ENCODE data around the gene CDT1. TPM values are rescaled to one million over a fixed set of nuclear protein-coding genes. Genes with fewer than 3 reads are reported as not detected.

CDT1 gene
- polyA plus RNA-seq, 1 of the 3 experiments (the other 2 are of a cell fraction), result 6.1 TPM

- Histone ChIP-seq H4K20me1 (ENCODE audit: insufficient read depth) (peaks cover 97% of the 10 kb centered on the region), H3K27me3 (ENCODE audit: insufficient read depth) (no peaks in the 10 kb centered on the region), H3K9ac (no peak overlapping the region), H3K4me3 (ENCODE audit: low read depth in 2 of 2, low read length in 1 of 2) (no peak overlapping the region), H3K4me2 (no peak overlapping the region), H3K27ac (ENCODE audit: low read depth in 2 of 2, low read length in 1 of 2) (no peak overlapping the region), H3K79me2 (ENCODE audit: insufficient read depth) (peaks cover 97% of the 10 kb centered on the region), H2AFZ (ENCODE audit: low read depth) (no peak overlapping the region), H3F3A (replicated peaks; ENCODE audit: insufficient read depth) (no peaks in the 10 kb centered on the region), H3K9me3 (no peaks in the 10 kb centered on the region), H3K4me1 (ENCODE audit: control insufficient read depth in 1 of 2, insufficient read depth in 2 of 2, low read depth in 1 of 2, low read length in 1 of 2) (peaks cover 0 to 10% of the 10 kb centered on the region in 2 experiments; a peak in 1 of 4 replicates), H3K36me3 (replicated peaks in 1 of 2; ENCODE audit: control insufficient read depth in 1 of 2, insufficient read depth in 2 of 2, low read length in 1 of 2) (peaks cover 0 to 3% of the 10 kb centered on the region in 2 experiments), H3K9me2 (no peaks in the 10 kb centered on the region)
- 64% methylated on average over 8 of the region's 11 CpGs for WGBS (ENCODE audit: low lambda C conversion rate)
- ChIA-PET CTCF (interaction anchor here (1.1 to 30.9 kb wide), 3 partner anchors 5 to 21 kb away, joined by 4 to 540 read pairs (median 93); no protein-coding TSS in a partner anchor), POLR2A (no interaction called here)
- TF ChIP-seq RAD21 (IDR thresholded peaks at IDR 0.05; ENCODE audit: low read length), result no peak
- no peak for TF ChIP-seq MEF2A (IDR thresholded peaks at IDR 0.05; ENCODE audit: borderline replicate concordance, low read depth)
- no peak for DNase-seq
Measured at GRCh38 chr16:88761143-88761534, 42.5 kb upstream of the CDT1 start.

DNA sequence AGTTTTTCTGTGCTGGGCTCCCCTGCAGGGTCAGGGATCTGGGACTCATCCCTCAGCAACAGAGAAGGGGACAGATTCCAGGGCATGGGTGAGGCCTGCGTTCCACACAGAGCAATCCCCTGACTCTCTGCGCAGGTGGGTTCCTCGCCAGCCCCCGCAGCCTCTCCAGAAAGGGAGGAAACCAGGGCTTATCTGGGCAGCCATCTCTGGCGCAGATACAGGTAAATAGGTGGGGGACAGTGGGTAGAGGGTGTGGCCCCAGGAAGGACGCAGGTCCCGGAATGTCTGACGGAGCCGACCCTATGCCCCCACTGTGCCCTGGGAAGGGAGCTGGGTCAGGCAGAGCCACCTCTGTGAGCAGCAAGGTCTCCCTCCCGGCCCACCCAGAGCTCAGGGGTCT is 41.8 kb upstream of the CDT1 start:
- Histone ChIP-seq H3K4me2 (no peak overlapping the region), H3K27me3 (ENCODE audit: insufficient read depth) (no peaks in the 10 kb centered on the region), H4K20me1 (ENCODE audit: insufficient read depth) (peaks cover 97% of the 10 kb centered on the region), H3K27ac (ENCODE audit: low read depth in 2 of 2, low read length in 1 of 2) (no peak overlapping the region), H3K9me3 (no peaks in the 10 kb centered on the region), H3K79me2 (ENCODE audit: insufficient read depth) (peaks cover 97% of the 10 kb centered on the region), H3K36me3 (replicated peaks in 1 of 2; ENCODE audit: control insufficient read depth in 1 of 2, insufficient read depth in 2 of 2, low read length in 1 of 2) (peaks cover 0 to 3% of the 10 kb centered on the region in 2 experiments), H3K4me3 (ENCODE audit: low read depth in 2 of 2, low read length in 1 of 2) (no peak overlapping the region), H3K9ac (no peak overlapping the region), H3K4me1 (ENCODE audit: control insufficient read depth in 1 of 2, insufficient read depth in 2 of 2, low read depth in 1 of 2, low read length in 1 of 2) (peaks cover 0 to 10% of the 10 kb centered on the region in 2 experiments; a peak in 1 of 4 replicates), H3F3A (replicated peaks; ENCODE audit: insufficient read depth) (no peaks in the 10 kb centered on the region), H3K9me2 (no peaks in the 10 kb centered on the region), H2AFZ (ENCODE audit: low read depth) (no peak overlapping the region)
- POLR2A ChIA-PET, result no interaction called here
- WGBS (ENCODE audit: low lambda C conversion rate), result no CpG with 5 or more reads among the region's 10 CpGs
- CTCF ChIA-PET, result interaction anchor here (1.1 to 30.9 kb wide), 4 partner anchors 6 to 21 kb away, joined by 4 to 540 read pairs (median 48); no protein-coding TSS in a partner anchor
- DNase-seq, result no peak
- TF ChIP-seq SIN3A (IDR thresholded peaks at IDR 0.05; ENCODE audit: borderline replicate concordance, low read depth, low read length), result no peak
- no peak for TF ChIP-seq TCF12 (IDR thresholded peaks at IDR 0.05)
- no peak for TF ChIP-seq JUND (IDR thresholded peaks at IDR 0.05)
- no peak for TF ChIP-seq MEF2A (IDR thresholded peaks at IDR 0.05; ENCODE audit: borderline replicate concordance, low read depth)
- TF ChIP-seq TEAD4 (IDR thresholded peaks at IDR 0.05; ENCODE audit: borderline replicate concordance, insufficient read depth), result no peak
- no peak for TF ChIP-seq RFX5 (IDR thresholded peaks at IDR 0.05; ENCODE audit: low read length)

- H3K27ac ChIP-seq (ENCODE audit: low read depth in 2 of 2, low read length in 1 of 2), result no peak overlapping the region
- no peak overlapping the region for H3K4me2 ChIP-seq
- peaks cover 97% of the 10 kb centered on the region for H4K20me1 ChIP-seq (ENCODE audit: insufficient read depth)
- ChIA-PET CTCF (interaction anchor here (1.1 to 30.9 kb wide), 4 partner anchors 6 to 23 kb away, joined by 4 to 540 read pairs (median 48); no protein-coding TSS in a partner anchor), POLR2A (no interaction called here)
- H3K4me3 ChIP-seq (ENCODE audit: low read depth in 2 of 2, low read length in 1 of 2), result no peak overlapping the region
- no peaks in the 10 kb centered on the region for H3K27me3 ChIP-seq (ENCODE audit: insufficient read depth)
- H3K79me2 ChIP-seq (ENCODE audit: insufficient read depth), result peaks cover 98% of the 10 kb centered on the region
- no peak overlapping the region for H3K9ac ChIP-seq
- peaks cover 5 to 10% of the 10 kb centered on the region in 2 experiments; a peak in 2 of 4 replicates for H3K4me1 ChIP-seq (ENCODE audit: control insufficient read depth in 1 of 2, insufficient read depth in 2 of 2, low read depth in 1 of 2, low read length in 1 of 2)
- WGBS (ENCODE audit: low lambda C conversion rate), result 71% methylated on average over 9 of the region's 16 CpGs
- no peak overlapping the region for H2AFZ ChIP-seq (ENCODE audit: low read depth)
- H3F3A ChIP-seq (replicated peaks; ENCODE audit: insufficient read depth), result no peaks in the 10 kb centered on the region
- no peaks in the 10 kb centered on the region for H3K9me2 ChIP-seq
- DNase-seq, result no peak
- H3K36me3 ChIP-seq (replicated peaks in 1 of 2; ENCODE audit: control insufficient read depth in 1 of 2, insufficient read depth in 2 of 2, low read length in 1 of 2), result peaks cover 0 to 3% of the 10 kb centered on the region in 2 experiments
- no peaks in the 10 kb centered on the region for H3K9me3 ChIP-seq
- no peak for TF ChIP-seq USF2 (IDR thresholded peaks at IDR 0.05; ENCODE audit: borderline replicate concordance, low read depth, low read length)
- TF ChIP-seq ZBTB33 (IDR thresholded peaks at IDR 0.05; ENCODE audit: borderline replicate concordance, low read depth), result no peak
- no peak for TF ChIP-seq MEF2A (IDR thresholded peaks at IDR 0.05; ENCODE audit: borderline replicate concordance, low read depth)
Measured at GRCh38 chr16:88762258-88762870, 41.2 kb upstream of the CDT1 start.

All from SK-N-SH (cell line).